Activated CD4-positive, alpha-beta T cell treated with anti-CD3 and anti-CD28 coated beads, Interleukin-2, amount 10 ng/mL, durations not matched to agents 24 days and 14 days (primary cell): Measurements from ENCODE around the gene MAGI2. TPM values are rescaled to one million over a fixed set of nuclear protein-coding genes. Genes with fewer than 3 reads are reported as not detected.

Source experiments
- DNase-seq: peaks from one replicate; pipeline ENCODE4 v3.0.0; 2022
- H3K27ac Mint-ChIP-seq: one replicate; pipeline ENCODE4 v1.8.0; 2022; ENCODE audit warnings: mild to moderate bottlenecking, mixed read lengths
- H3K27me3 Mint-ChIP-seq: one replicate; pipeline ENCODE4 v1.8.0; 2022; ENCODE audit warnings: mixed read lengths
- H3K36me3 Mint-ChIP-seq: one replicate; pipeline ENCODE4 v1.8.0; 2022; ENCODE audit warnings: low read depth, mild to moderate bottlenecking, mixed read lengths
- H3K4me1 Mint-ChIP-seq: one replicate; pipeline ENCODE4 v1.8.0; 2021; ENCODE audit warnings: mixed read lengths
- H3K4me3 Mint-ChIP-seq: one replicate; pipeline ENCODE4 v1.8.0; 2022; ENCODE audit warnings: mild to moderate bottlenecking, moderate library complexity, mixed read lengths
- H3K9me3 Mint-ChIP-seq: one replicate; pipeline ENCODE4 v1.8.0; 2021; ENCODE audit warnings: mixed read lengths
- intact Hi-C: fragments of 100-400 bp; cut with micrococcal nuclease; formaldehyde crosslinking; loops from one replicate; pipeline ENCODE4 v1.15.1; 2023
- total RNA-seq: library from RNA; stranded (reverse); gene quantifications from 2 replicates; pipeline ENCODE4 v1.2.3, GENCODE V29; 2022

Gene MAGI2
- total RNA-seq, 1 donor from 2014 or later, result 0.12 TPM

DNA sequence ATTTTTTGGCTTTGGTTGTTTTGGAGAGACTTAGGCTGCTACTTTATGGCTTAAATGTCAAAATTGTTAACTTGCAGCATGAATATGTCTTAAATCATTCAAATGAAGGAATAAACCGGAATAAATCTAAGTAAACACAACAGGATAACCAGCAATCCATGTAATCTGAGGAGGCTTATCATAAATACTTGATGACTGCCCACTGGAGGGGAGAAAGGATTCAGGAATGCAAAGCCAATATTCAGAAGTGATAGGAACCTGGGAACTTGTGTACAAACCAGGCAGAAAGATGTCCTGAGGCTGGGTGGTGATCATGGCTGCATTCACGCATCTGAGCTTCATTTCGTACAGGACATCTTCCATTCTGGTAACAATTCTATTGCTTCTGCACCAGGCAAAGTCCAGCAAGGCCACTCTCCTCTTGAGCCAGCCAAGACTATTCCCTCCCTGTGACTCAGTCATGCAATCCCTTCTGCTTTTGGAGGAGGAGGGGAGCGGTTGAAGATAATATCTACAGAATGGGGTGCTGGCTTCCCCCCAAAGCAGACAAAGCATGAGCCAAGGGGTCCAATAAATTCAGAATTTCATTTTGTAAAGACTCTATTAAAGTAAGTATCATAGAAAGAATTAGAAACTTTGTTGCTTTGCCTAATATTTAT is 1280.4 kb downstream of the MAGI2 start:
- no peaks in the 10 kb centered on the region for H3K27me3 Mint-ChIP-seq
- DNase-seq, result no peak
- no peaks in the 10 kb centered on the region for H3K9me3 Mint-ChIP-seq
- H3K36me3 Mint-ChIP-seq, result no peaks in the 10 kb centered on the region
- no peaks in the 10 kb centered on the region for H3K4me1 Mint-ChIP-seq
- intact Hi-C loops, result no loop called here
- H3K4me3 Mint-ChIP-seq, result no peak overlapping the region
- no peak overlapping the region for H3K27ac Mint-ChIP-seq

GRCh38 chr7:78172267-78172757 is 1281.2 kb downstream of the MAGI2 start:
- Mint-ChIP-seq H3K9me3 (no peaks in the 10 kb centered on the region), H3K4me3 (no peak overlapping the region), H3K27ac (no peak overlapping the region), H3K36me3 (no peaks in the 10 kb centered on the region), H3K4me1 (no peaks in the 10 kb centered on the region), H3K27me3 (no peaks in the 10 kb centered on the region)
- DNase-seq, result no peak
- intact Hi-C loops, result no loop called here

- no peak overlapping the region for H3K4me3 Mint-ChIP-seq
- intact Hi-C loops, result no loop called here
- H3K36me3 Mint-ChIP-seq, result no peaks in the 10 kb centered on the region
- no peaks in the 10 kb centered on the region for H3K4me1 Mint-ChIP-seq
- H3K27ac Mint-ChIP-seq, result no peak overlapping the region
- no peaks in the 10 kb centered on the region for H3K27me3 Mint-ChIP-seq
- no peak for DNase-seq
- no peaks in the 10 kb centered on the region for H3K9me3 Mint-ChIP-seq
These were observed 1282.1 kb downstream of the MAGI2 start for GRCh38 chr7:78171398-78171797.

- no peak overlapping the region for H3K27ac Mint-ChIP-seq
- no peak overlapping the region for H3K4me3 Mint-ChIP-seq
- H3K27me3 Mint-ChIP-seq, result no peaks in the 10 kb centered on the region
- no peaks in the 10 kb centered on the region for H3K36me3 Mint-ChIP-seq
- H3K9me3 Mint-ChIP-seq, result no peaks in the 10 kb centered on the region
- no peaks in the 10 kb centered on the region for H3K4me1 Mint-ChIP-seq
- intact Hi-C loops, result no loop called here
- DNase-seq, result no peak
These were observed 1282.7 kb downstream of the MAGI2 start for GRCh38 chr7:78170815-78171214.

DNA sequence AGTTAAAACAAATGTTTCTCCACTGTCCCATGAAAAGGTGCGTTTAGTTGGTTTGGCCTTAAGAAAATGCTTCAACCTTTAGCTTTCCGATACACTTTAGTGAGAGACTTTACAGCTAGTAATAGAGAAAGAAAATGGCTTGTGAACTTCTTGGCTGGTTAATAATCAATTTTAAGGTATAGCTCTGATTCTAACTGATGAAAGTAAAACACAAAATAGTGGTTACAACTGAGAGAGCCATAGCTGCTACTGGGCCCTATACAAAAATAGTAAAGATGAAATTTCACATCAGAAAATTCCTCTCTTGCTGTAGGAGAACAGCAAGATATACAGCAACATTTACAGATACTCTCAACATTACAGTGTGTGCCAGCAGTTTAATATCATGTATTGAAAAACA is 1283.5 kb downstream of the MAGI2 start:
- intact Hi-C loops, result no loop called here
- DNase-seq, result no peak
- Mint-ChIP-seq H3K27me3 (no peaks in the 10 kb centered on the region), H3K4me3 (no peak overlapping the region), H3K36me3 (no peaks in the 10 kb centered on the region), H3K27ac (no peak overlapping the region), H3K4me1 (no peaks in the 10 kb centered on the region), H3K9me3 (no peaks in the 10 kb centered on the region)

DNA sequence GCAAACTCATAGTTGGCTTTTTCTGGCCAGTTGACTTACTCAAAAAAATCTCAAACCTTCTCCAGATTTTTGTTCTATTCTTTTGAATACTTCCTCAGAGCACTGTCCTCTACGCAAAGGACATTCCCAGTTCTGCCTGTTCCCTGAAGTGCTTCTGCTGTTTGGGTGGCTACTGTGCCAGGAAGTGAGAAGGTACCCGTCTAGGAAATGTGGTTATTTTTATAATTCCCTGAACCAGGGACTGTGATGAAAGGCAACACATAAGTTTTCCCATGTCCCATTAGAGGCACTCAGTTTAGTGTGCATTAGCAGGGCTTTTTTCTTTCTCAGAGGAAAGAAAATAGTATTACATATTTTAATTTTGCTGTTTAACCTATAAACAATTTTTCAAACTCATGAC is 1284.6 kb downstream of the MAGI2 start:
- Mint-ChIP-seq H3K4me3 (no peak overlapping the region), H3K27ac (no peak overlapping the region), H3K27me3 (no peaks in the 10 kb centered on the region), H3K36me3 (no peaks in the 10 kb centered on the region), H3K4me1 (no peaks in the 10 kb centered on the region), H3K9me3 (no peaks in the 10 kb centered on the region)
- intact Hi-C loops, result no loop called here
- no peak for DNase-seq

- H3K27ac Mint-ChIP-seq, result no peak overlapping the region
- no peaks in the 10 kb centered on the region for H3K9me3 Mint-ChIP-seq
- no peaks in the 10 kb centered on the region for H3K4me1 Mint-ChIP-seq
- no peaks in the 10 kb centered on the region for H3K27me3 Mint-ChIP-seq
- H3K4me3 Mint-ChIP-seq, result no peak overlapping the region
- no peaks in the 10 kb centered on the region for H3K36me3 Mint-ChIP-seq
- no peak for DNase-seq
- intact Hi-C loops, result no loop called here
These were observed 1285.6 kb downstream of the MAGI2 start for GRCh38 chr7:78167860-78168259.

- Mint-ChIP-seq H3K9me3 (no peaks in the 10 kb centered on the region), H3K4me3 (no peak overlapping the region), H3K36me3 (no peaks in the 10 kb centered on the region), H3K27ac (no peak overlapping the region), H3K4me1 (no peaks in the 10 kb centered on the region), H3K27me3 (no peaks in the 10 kb centered on the region)
- no peak for DNase-seq
- intact Hi-C loops, result no loop called here
These were observed 1287.6 kb downstream of the MAGI2 start for GRCh38 chr7:78165854-78166253.

DNA sequence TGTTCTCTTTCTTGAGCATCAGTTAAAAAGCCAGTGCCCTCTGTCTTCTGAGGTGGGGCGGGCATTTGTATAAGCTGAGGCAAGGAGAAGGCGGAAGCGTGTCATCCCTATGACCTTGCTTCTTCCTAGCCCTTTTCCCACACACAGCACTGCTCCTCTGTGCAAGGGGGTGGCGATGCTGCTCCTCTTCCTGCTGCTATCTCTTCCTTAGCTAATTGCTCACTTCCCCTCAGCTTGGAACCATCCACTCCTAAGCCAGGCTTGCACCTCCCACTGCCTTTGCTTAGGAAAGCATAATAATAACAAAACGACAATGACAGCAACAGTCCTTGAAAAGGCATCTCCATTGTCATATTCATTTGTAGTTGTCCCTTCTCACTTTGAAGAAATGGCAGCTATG is 1288.0 kb downstream of the MAGI2 start:
- Mint-ChIP-seq H3K4me1 (no peaks in the 10 kb centered on the region), H3K9me3 (no peaks in the 10 kb centered on the region), H3K4me3 (no peak overlapping the region), H3K36me3 (no peaks in the 10 kb centered on the region), H3K27me3 (no peaks in the 10 kb centered on the region), H3K27ac (no peak overlapping the region)
- intact Hi-C loops, result no loop called here
- DNase-seq, result no peak

DNA sequence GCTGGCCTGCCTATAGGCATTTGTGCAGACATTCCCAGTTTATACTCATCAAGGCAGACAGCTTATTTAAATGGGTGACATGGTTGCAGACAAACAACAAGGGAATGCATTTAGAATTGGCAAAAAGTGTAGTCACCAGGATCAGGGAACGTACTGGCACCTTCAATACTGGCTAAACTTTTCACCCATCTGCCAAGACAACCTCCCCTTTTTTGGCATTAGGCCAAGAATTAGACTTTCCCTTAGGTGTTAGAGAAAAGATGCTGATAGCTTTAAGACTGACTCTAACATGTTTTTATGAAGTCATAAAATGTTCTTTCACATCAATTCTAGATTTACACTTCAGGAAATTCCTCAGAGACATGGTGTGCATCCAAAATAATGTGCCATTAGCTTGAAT is 1289.0 kb downstream of the MAGI2 start:
- Mint-ChIP-seq H3K4me3 (no peak overlapping the region), H3K4me1 (no peaks in the 10 kb centered on the region), H3K36me3 (no peaks in the 10 kb centered on the region), H3K27ac (no peak overlapping the region), H3K9me3 (no peaks in the 10 kb centered on the region), H3K27me3 (no peaks in the 10 kb centered on the region)
- intact Hi-C loops, result no loop called here
- DNase-seq, result no peak

GRCh38 chr7:78161781-78162180 is 1291.7 kb downstream of the MAGI2 start:
- H3K4me3 Mint-ChIP-seq, result no peak overlapping the region
- no peaks in the 10 kb centered on the region for H3K27me3 Mint-ChIP-seq
- no peaks in the 10 kb centered on the region for H3K9me3 Mint-ChIP-seq

GRCh38 chr7:78159545-78159944 is 1293.9 kb downstream of the MAGI2 start:
- no peak for DNase-seq
- peaks cover 2% of the 10 kb centered on the region for H3K27me3 Mint-ChIP-seq
- H3K9me3 Mint-ChIP-seq, result no peaks in the 10 kb centered on the region
- intact Hi-C loops, result no loop called here
- H3K27ac Mint-ChIP-seq, result no peak overlapping the region
- H3K4me1 Mint-ChIP-seq, result no peaks in the 10 kb centered on the region
- H3K4me3 Mint-ChIP-seq, result no peak overlapping the region
- H3K36me3 Mint-ChIP-seq, result no peaks in the 10 kb centered on the region

More at GRCh38 chr7:78161781-78162180, 1291.7 kb downstream of the MAGI2 start:
- DNase-seq, result no peak
- no peaks in the 10 kb centered on the region for H3K36me3 Mint-ChIP-seq
- intact Hi-C loops, result no loop called here
- H3K27ac Mint-ChIP-seq, result no peak overlapping the region
- H3K4me1 Mint-ChIP-seq, result no peaks in the 10 kb centered on the region

- H3K4me1 Mint-ChIP-seq, result no peaks in the 10 kb centered on the region
- H3K4me3 Mint-ChIP-seq, result no peak overlapping the region
These were observed 1300.2 kb downstream of the MAGI2 start for GRCh38 chr7:78153285-78153684.

DNA sequence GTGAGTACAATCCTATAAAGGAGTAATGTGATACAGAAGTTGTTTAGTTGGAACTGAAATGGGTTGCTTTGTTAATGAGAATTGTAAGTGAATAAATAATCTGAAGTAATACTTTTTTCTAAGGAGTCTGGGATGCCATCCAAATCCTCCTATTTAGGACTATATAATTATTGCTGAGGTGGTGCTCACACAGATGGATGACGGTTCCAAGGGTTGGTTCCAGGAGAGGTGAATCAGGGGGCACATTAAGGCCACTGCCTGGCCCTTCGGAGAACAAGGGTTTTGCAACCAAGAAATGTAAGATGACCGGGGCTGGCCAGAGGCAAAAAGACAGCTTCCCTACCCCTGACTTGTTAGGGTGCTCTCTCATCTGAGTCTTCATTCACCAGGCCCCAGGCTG is 1302.2 kb downstream of the MAGI2 start:
- H3K27me3 Mint-ChIP-seq, result peaks cover 6% of the 10 kb centered on the region
- H3K4me1 Mint-ChIP-seq, result no peaks in the 10 kb centered on the region
- intact Hi-C loops, result no loop called here
- H3K36me3 Mint-ChIP-seq, result no peaks in the 10 kb centered on the region
- H3K9me3 Mint-ChIP-seq, result no peaks in the 10 kb centered on the region
- H3K27ac Mint-ChIP-seq, result no peak overlapping the region
- no peak overlapping the region for H3K4me3 Mint-ChIP-seq
- DNase-seq, result no peak

More at GRCh38 chr7:78153285-78153684, 1300.2 kb downstream of the MAGI2 start:
- intact Hi-C loops, result no loop called here
- Mint-ChIP-seq H3K27me3 (peaks cover 5% of the 10 kb centered on the region), H3K36me3 (no peaks in the 10 kb centered on the region), H3K9me3 (no peaks in the 10 kb centered on the region), H3K27ac (no peak overlapping the region)
- no peak for DNase-seq

GRCh38 chr7:78149787-78150186 is 1303.7 kb downstream of the MAGI2 start:
- DNase-seq, result no peak
- peaks cover 6% of the 10 kb centered on the region for H3K27me3 Mint-ChIP-seq
- H3K27ac Mint-ChIP-seq, result no peak overlapping the region
- intact Hi-C loops, result no loop called here
- H3K4me1 Mint-ChIP-seq, result no peaks in the 10 kb centered on the region
- no peaks in the 10 kb centered on the region for H3K9me3 Mint-ChIP-seq
- no peak overlapping the region for H3K4me3 Mint-ChIP-seq
- H3K36me3 Mint-ChIP-seq, result no peaks in the 10 kb centered on the region
